CD14-positive monocyte (primary cell): Measurements from ENCODE around the gene SMARCA4. TPM values are rescaled to one million over a fixed set of nuclear protein-coding genes. Genes with fewer than 3 reads are reported as not detected.

Experiments
- DNase-seq, 3 donors: peaks; one replicate each; pipeline ENCODE4 v3.0.0-alpha.2; 2011 to 2022
- H2AFZ ChIP-seq: 2 replicates; pipeline ENCODE4 v1.6.0; 2012; ENCODE audit warnings: mild to moderate bottlenecking, low read depth, low read length, inconsistent platforms; ENCODE audit not compliant: insufficient read depth, poor library complexity, severe bottlenecking
- H3K27ac ChIP-seq, 2 donors: 1 replicate in 1 of 2; 2 replicates in 1 of 2; pipeline ENCODE4 v1.5.1; 2012 to 2013; ENCODE audit warnings: low read length in 2 of 2, control low read depth in 1 of 2, inconsistent platforms in 1 of 2, low read depth in 1 of 2, mild to moderate bottlenecking in 1 of 2
- H3K27me3 ChIP-seq, 2 donors: one replicate each; pipeline versions ENCODE4 v1.6.0 to v1.6.1; 2011 to 2013; ENCODE audit warnings: low read length in 2 of 2; ENCODE audit not compliant: control insufficient read depth in 2 of 2, insufficient read depth in 2 of 2
- H3K36me3 ChIP-seq, 2 donors: replicated peaks in 1 of 2; 1 replicate in 1 of 2; 2 replicates in 1 of 2; pipeline versions ENCODE4 v1.5.1 to v1.6.1; 2012 to 2013; ENCODE audit warnings: low read length in 2 of 2, control low read depth in 1 of 2, inconsistent platforms in 1 of 2, mild to moderate bottlenecking in 1 of 2; ENCODE audit not compliant: insufficient read depth in 2 of 2, control insufficient read depth in 1 of 2
- H3K4me1 ChIP-seq, 2 donors: 1 replicate in 1 of 2; 2 replicates in 1 of 2; pipeline versions ENCODE4 v1.5.1 to v1.6.1; 2012 to 2013; ENCODE audit warnings: low read length in 2 of 2, control low read depth in 1 of 2, inconsistent platforms in 1 of 2, mild to moderate bottlenecking in 1 of 2, moderate library complexity in 1 of 2; ENCODE audit not compliant: insufficient read depth in 2 of 2, control insufficient read depth in 1 of 2
- H3K4me2 ChIP-seq: replicated peaks from 2 replicates; pipeline ENCODE3; 2012; ENCODE audit warnings: low read length, moderate library complexity, mild to moderate bottlenecking; ENCODE audit not compliant: poor library complexity, severe bottlenecking; ENCODE audit errors: extremely low read depth
- H3K4me3 ChIP-seq, 3 experiments: fragments of 200-600 bp in 1 of 3; sonication (generic) in 1 of 3; replicated peaks in 1 of 3; 1 replicate in 2 of 3; 2 replicates in 1 of 3; pipeline ENCODE4 v1.5.1; 2011 to 2013; ENCODE audit warnings: low read length in 3 of 3, mild to moderate bottlenecking in 3 of 3, control low read depth in 2 of 3, low read depth in 2 of 3, inconsistent platforms in 1 of 3, moderate library complexity in 1 of 3
- H3K79me2 ChIP-seq: 2 replicates; pipeline ENCODE4 v1.6.0; 2012; ENCODE audit warnings: mild to moderate bottlenecking, control low read depth, inconsistent platforms, low read length, moderate library complexity; ENCODE audit not compliant: insufficient read depth
- H3K9ac ChIP-seq: 2 replicates; pipeline ENCODE4 v1.6.0; 2017; ENCODE audit warnings: low read length, mild to moderate bottlenecking; ENCODE audit not compliant: insufficient read depth, poor library complexity, severe bottlenecking
- H3K9me3 ChIP-seq, 2 donors: replicated peaks in 1 of 2; 1 replicate in 1 of 2; 2 replicates in 1 of 2; pipeline versions ENCODE4 v1.5.1 to v1.6.1; 2012 to 2013; ENCODE audit warnings: low read length in 2 of 2, control low read depth in 1 of 2; ENCODE audit not compliant: control insufficient read depth in 1 of 2, insufficient read depth in 1 of 2
- H4K20me1 ChIP-seq: 2 replicates; pipeline ENCODE4 v1.6.0; 2012; ENCODE audit warnings: mild to moderate bottlenecking, low read length, control low read depth, moderate library complexity; ENCODE audit not compliant: insufficient read depth
- H3K27ac Mint-ChIP-seq, 7 donors: one replicate each; pipeline ENCODE4 v1.8.0; 2020; ENCODE audit warnings: mild to moderate bottlenecking in 7 of 7, mixed read lengths in 7 of 7, moderate library complexity in 6 of 7, inconsistent platforms in 2 of 7
- H3K27me3 Mint-ChIP-seq, 3 donors: one replicate each; pipeline ENCODE4 v1.8.0; 2021 to 2022; ENCODE audit warnings: low read depth in 3 of 3, mild to moderate bottlenecking in 3 of 3, mixed read lengths in 3 of 3, moderate library complexity in 3 of 3, inconsistent platforms in 1 of 3
- H3K36me3 Mint-ChIP-seq, 2 donors: one replicate each; pipeline ENCODE4 v1.8.0; 2020; ENCODE audit warnings: mixed read lengths in 2 of 2, inconsistent platforms in 1 of 2, mild to moderate bottlenecking in 1 of 2
- H3K4me1 Mint-ChIP-seq: one replicate; pipeline ENCODE4 v1.8.0; 2020; ENCODE audit warnings: mild to moderate bottlenecking, mixed read lengths
- H3K4me3 Mint-ChIP-seq, 2 donors: one replicate each; pipeline ENCODE4 v1.8.0; 2020; ENCODE audit warnings: mild to moderate bottlenecking in 2 of 2, mixed read lengths in 2 of 2, moderate library complexity in 1 of 2
- H3K9me3 Mint-ChIP-seq, 7 donors: one replicate each; pipeline ENCODE4 v1.8.0; 2020 to 2022; ENCODE audit warnings: mixed read lengths in 7 of 7, mild to moderate bottlenecking in 6 of 7, moderate library complexity in 6 of 7, inconsistent platforms in 2 of 7
- WGBS: methylation state at CpG from one replicate; pipeline ENCODE4 v1.1.5; 2013; ENCODE audit warnings: missing lambda C conversion rate; ENCODE audit not compliant: insufficient coverage; 5-methylcytosine and 5-hydroxymethylcytosine counted together
- intact Hi-C, 2 donors: fragments of 100-400 bp; cut with micrococcal nuclease; formaldehyde crosslinking; loops; one replicate each; pipeline versions ENCODE4 v1.15.0 to v1.15.1; 2023
- polyA plus RNA-seq, 3 donors: library from polyadenylated mRNA; depleted of rRNA in 1 of 3; unstranded in 2 of 3; stranded (reverse) in 1 of 3; fragments of 300-500 nt in 2 of 3; fragments of >200 nt in 1 of 3; fragmentation: Illumina TruSeq in 2 of 3; gene quantifications; 1 replicate in 2 of 3; 2 replicates in 1 of 3; pipeline ENCODE4 v1.2.3, GENCODE V29; 2012 to 2021
- TF ChIP-seq, protein P1 (sequence below): fragments of 200-600 bp; IDR thresholded peaks from one replicate; pipeline ENCODE4 v1.8.0; 2022; ENCODE audit warnings: antibody characterized with exemption, mild to moderate bottlenecking

The SMARCA4 gene
- polyA plus RNA-seq, 3 donors, result 5.1 to 53.3 (median 7.0) TPM

GRCh38 chr19:11045536-11045935 is 84.7 kb downstream of the SMARCA4 start:
- Mint-ChIP-seq H3K27ac (no peak overlapping the region), H3K27me3 (peaks cover 18 to 30% (median 20%) of the 10 kb centered on the region in 3 donors), H3K36me3 (peaks cover 68 to 87% of the 10 kb centered on the region in 2 donors), H3K9me3 (peaks cover 0 to 5% (median 0%) of the 10 kb centered on the region in 7 donors), H3K4me3 (peak overlapping the region in 1 of 2 donors; percentile 11), H3K4me1 (peaks cover 26% of the 10 kb centered on the region)
- TF ChIP-seq, protein P1, sequence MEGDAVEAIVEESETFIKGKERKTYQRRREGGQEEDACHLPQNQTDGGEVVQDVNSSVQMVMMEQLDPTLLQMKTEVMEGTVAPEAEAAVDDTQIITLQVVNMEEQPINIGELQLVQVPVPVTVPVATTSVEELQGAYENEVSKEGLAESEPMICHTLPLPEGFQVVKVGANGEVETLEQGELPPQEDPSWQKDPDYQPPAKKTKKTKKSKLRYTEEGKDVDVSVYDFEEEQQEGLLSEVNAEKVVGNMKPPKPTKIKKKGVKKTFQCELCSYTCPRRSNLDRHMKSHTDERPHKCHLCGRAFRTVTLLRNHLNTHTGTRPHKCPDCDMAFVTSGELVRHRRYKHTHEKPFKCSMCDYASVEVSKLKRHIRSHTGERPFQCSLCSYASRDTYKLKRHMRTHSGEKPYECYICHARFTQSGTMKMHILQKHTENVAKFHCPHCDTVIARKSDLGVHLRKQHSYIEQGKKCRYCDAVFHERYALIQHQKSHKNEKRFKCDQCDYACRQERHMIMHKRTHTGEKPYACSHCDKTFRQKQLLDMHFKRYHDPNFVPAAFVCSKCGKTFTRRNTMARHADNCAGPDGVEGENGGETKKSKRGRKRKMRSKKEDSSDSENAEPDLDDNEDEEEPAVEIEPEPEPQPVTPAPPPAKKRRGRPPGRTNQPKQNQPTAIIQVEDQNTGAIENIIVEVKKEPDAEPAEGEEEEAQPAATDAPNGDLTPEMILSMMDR, result no peak
- Histone ChIP-seq H3K36me3 (peaks cover 29 to 58% of the 10 kb centered on the region in 2 donors), H3K9ac (no peak overlapping the region), H3K9me3 (no peaks in the 10 kb centered on the region), H3K4me2 (no peak overlapping the region), H4K20me1 (peaks cover 16% of the 10 kb centered on the region), H3K79me2 (no peaks in the 10 kb centered on the region), H3K4me1 (peaks cover 22 to 24% of the 10 kb centered on the region in 2 donors), H3K4me3 (no peak overlapping the region), H3K27me3 (peaks cover 0 to 7% of the 10 kb centered on the region in 2 donors), H3K27ac (no peak overlapping the region), H2AFZ (no peak overlapping the region)
- intact Hi-C loops, result no loop called here
- no CpG with 5 or more reads among the region's 4 CpGs for WGBS
- no peak for DNase-seq

DNA sequence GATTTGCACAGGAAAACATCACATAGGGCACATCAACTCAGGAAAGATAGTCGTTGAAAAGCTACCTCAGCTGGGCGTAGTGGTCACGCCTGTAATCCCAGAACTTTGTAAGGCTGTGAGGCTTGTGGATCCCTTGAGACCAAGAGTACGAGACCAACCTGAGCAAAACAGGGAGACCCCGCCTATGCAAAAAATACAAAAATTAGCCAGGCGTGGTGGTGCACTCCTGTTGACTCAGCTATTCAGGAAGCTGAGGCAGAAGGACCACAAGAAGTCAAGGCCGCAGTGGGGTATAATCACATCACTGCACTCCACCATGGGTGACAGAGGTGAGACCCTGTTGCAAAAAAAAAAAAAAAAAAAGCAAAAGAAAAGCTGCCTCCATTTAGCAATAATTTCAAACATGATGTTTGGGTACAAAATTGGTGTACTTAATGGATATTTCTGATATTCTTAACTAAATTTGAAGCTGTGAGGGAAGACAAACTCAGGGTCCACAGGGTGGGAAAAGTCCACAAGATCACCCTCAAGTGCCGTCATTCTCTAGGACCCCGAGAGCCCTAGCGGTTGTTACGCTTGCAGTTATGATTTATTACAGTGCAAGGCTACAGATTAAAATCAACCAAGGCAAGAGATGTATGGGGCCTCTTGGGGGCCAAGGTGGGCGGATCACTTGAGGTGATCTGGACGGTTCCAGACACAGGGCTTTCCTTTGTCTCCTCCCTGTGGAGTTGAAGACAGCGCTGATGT is 86.0 kb downstream of the SMARCA4 start:
- H3K79me2 ChIP-seq, result no peaks in the 10 kb centered on the region

More for the DNA sequence above, 86.0 kb downstream of the SMARCA4 start:
- H3K9me3 Mint-ChIP-seq, result peaks cover 0 to 2% (median 0%) of the 10 kb centered on the region in 7 donors
- intact Hi-C loops, result no loop called here
- peaks cover 19 to 47% of the 10 kb centered on the region in 2 donors for H3K36me3 ChIP-seq
- peak overlapping the region in 1 of 2 donors; percentile 11 for H3K4me3 Mint-ChIP-seq
- no peak overlapping the region for H3K9ac ChIP-seq
- H3K36me3 Mint-ChIP-seq, result peaks cover 59 to 81% of the 10 kb centered on the region in 2 donors
- H3K9me3 ChIP-seq, result no peaks in the 10 kb centered on the region
- no peak overlapping the region for H3K27ac ChIP-seq
- DNase-seq, result no peak
- H3K4me1 Mint-ChIP-seq, result peaks cover 26% of the 10 kb centered on the region
- no peak overlapping the region for H2AFZ ChIP-seq
- TF ChIP-seq, protein P1, result no peak
- H3K27me3 Mint-ChIP-seq, result peaks cover 19 to 38% (median 25%) of the 10 kb centered on the region in 3 donors
- no peak overlapping the region for H3K27ac Mint-ChIP-seq
- H3K27me3 ChIP-seq, result peaks cover 0 to 13% of the 10 kb centered on the region in 2 donors
- H3K4me3 ChIP-seq, result no peak overlapping the region
- peaks cover 22 to 27% of the 10 kb centered on the region in 2 donors for H3K4me1 ChIP-seq
- 96% methylated on average over 9 of the region's 14 CpGs for WGBS
- peaks cover 24% of the 10 kb centered on the region for H4K20me1 ChIP-seq
- H3K4me2 ChIP-seq, result no peak overlapping the region
